Tibial artery (tissue), 4 donors: ENCODE results near the gene FAM199X.

Experiments
- DNase-seq, 2 donors: peaks; one replicate each; pipeline ENCODE4 v3.0.0-alpha.2; 2019
- H3K27ac ChIP-seq, 2 donors: fragments of 200-600 bp; sonication (generic) in 1 of 2; 1 replicate in 1 of 2; 2 replicates in 1 of 2; pipeline ENCODE4 v1.5.1; 2018 to 2019; ENCODE audit warnings: mild to moderate bottlenecking in 1 of 2
- H3K27me3 ChIP-seq, 2 donors: fragments of 200-600 bp; sonication (generic) in 1 of 2; one replicate each; pipeline versions ENCODE4 v1.5.1 to v1.6.0; 2016 to 2019
- H3K36me3 ChIP-seq, 3 donors: fragments of 200-600 bp; sonication (generic) in 2 of 3; one replicate each; pipeline ENCODE4 v1.5.1; 2016 to 2019; ENCODE audit warnings: mild to moderate bottlenecking in 2 of 3
- H3K4me1 ChIP-seq, 4 donors: fragments of 200-600 bp; sonication (generic) in 2 of 4; 1 replicate in 3 of 4; 2 replicates in 1 of 4; pipeline ENCODE4 v1.5.1; 2016 to 2019
- H3K4me3 ChIP-seq, 2 donors: fragments of 200-600 bp; sonication (generic) in 1 of 2; 1 replicate in 1 of 2; 2 replicates in 1 of 2; pipeline ENCODE4 v1.5.1; 2018 to 2019; ENCODE audit warnings: mild to moderate bottlenecking in 2 of 2
- H3K9me3 ChIP-seq, 3 donors: fragments of 200-600 bp; sonication (generic) in 1 of 3; one replicate each; pipeline ENCODE4 v1.5.1; 2016 to 2019
- CTCF ChIP-seq, 2 experiments: fragments of 200-600 bp in 1 of 2; fragments of 450-650 bp in 1 of 2; IDR thresholded peaks; one replicate each; pipeline ENCODE4 v1.5.1; 2017 to 2019; ENCODE audit warnings: antibody characterized with exemption in 2 of 2, mild to moderate bottlenecking in 1 of 2, moderate library complexity in 1 of 2
- intact Hi-C: fragments of 100-400 bp; cut with DNase I; formaldehyde crosslinking; loops from one replicate; pipeline ENCODE4 v1.15.0; 2023; ENCODE audit warnings: low total_unique reads

Gene FAM199X

GRCh38 chrX:104165894-104166734 is at the start of gene FAM199X:
TSS of gene FAM199X (plus strand) at chrX:104166453. CDS start at chrX:104166786, 333 bp downstream.
- Histone ChIP-seq H3K27me3 (no peaks in the 10 kb centered on the region), H3K36me3 (no peaks in the 10 kb centered on the region), H3K4me1 (peaks cover 0 to 18% (median 4%) of the 10 kb centered on the region in 4 donors), H3K4me3 (peak within 1 kb of the TSS; percentile 89 to 92), H3K9me3 (no peaks in the 10 kb centered on the region), H3K27ac (peak within 1 kb of the TSS; percentile 86 to 88)
- peak; percentile 75 to 94 for DNase-seq
- peak; percentile 67 to 85 for TF ChIP-seq CTCF (IDR thresholded peaks at IDR 0.05)
- intact Hi-C loops = no loop called here

GRCh38 chrX:104117759-104118158 is 48.5 kb upstream of the FAM199X start:
- DNase-seq = no peak
- no peaks in the 10 kb centered on the region for H3K36me3 ChIP-seq
- H3K27ac ChIP-seq = no peak overlapping the region
- intact Hi-C loops = no loop called here
- H3K4me3 ChIP-seq = no peak overlapping the region
- peaks cover 0 to 10% (median 2%) of the 10 kb centered on the region in 4 donors for H3K4me1 ChIP-seq
- H3K27me3 ChIP-seq = no peaks in the 10 kb centered on the region
- no peaks in the 10 kb centered on the region for H3K9me3 ChIP-seq
- no peak for TF ChIP-seq CTCF (IDR thresholded peaks at IDR 0.05)

GRCh38 chrX:104118765-104119164 is 47.5 kb upstream of the FAM199X start:
- no peak for DNase-seq
- H3K4me1 ChIP-seq = peaks cover 0 to 10% (median under 1%) of the 10 kb centered on the region in 4 donors
- no peak overlapping the region for H3K4me3 ChIP-seq
- no peak overlapping the region for H3K27ac ChIP-seq
- no peaks in the 10 kb centered on the region for H3K36me3 ChIP-seq
- no peaks in the 10 kb centered on the region for H3K9me3 ChIP-seq
- H3K27me3 ChIP-seq = no peaks in the 10 kb centered on the region
- intact Hi-C loops = no loop called here
- TF ChIP-seq CTCF (IDR thresholded peaks at IDR 0.05) = no peak

- Histone ChIP-seq H3K4me3 (no peak overlapping the region), H3K27ac (no peak overlapping the region), H3K27me3 (no peaks in the 10 kb centered on the region), H3K9me3 (no peaks in the 10 kb centered on the region), H3K36me3 (no peaks in the 10 kb centered on the region), H3K4me1 (no peaks in the 10 kb centered on the region)
- intact Hi-C loops = no loop called here
- no peak for TF ChIP-seq CTCF (IDR thresholded peaks at IDR 0.05)
- DNase-seq = no peak
These were observed 43.4 kb upstream of the FAM199X start for GRCh38 chrX:104122829-104123228.

GRCh38 chrX:104126856-104127255 is 39.4 kb upstream of the FAM199X start:
- Histone ChIP-seq H3K4me1 (peaks cover 0 to 3% (median 0%) of the 10 kb centered on the region in 4 donors), H3K4me3 (no peak overlapping the region), H3K27ac (no peak overlapping the region), H3K27me3 (no peaks in the 10 kb centered on the region), H3K9me3 (no peaks in the 10 kb centered on the region), H3K36me3 (peaks cover 0 to 7% (median 0%) of the 10 kb centered on the region in 3 donors)
- no peak for DNase-seq
- intact Hi-C loops = no loop called here
- TF ChIP-seq CTCF (IDR thresholded peaks at IDR 0.05) = no peak
